K562 (cell line): ENCODE results near the gene MOGAT2. TPM values are rescaled to one million over a fixed set of nuclear protein-coding genes. Genes with fewer than 3 reads are reported as not detected.
"Not testable (repeated sequence)": the region's sequence is repeated elsewhere in the genome, so short reads cannot be mapped to it uniquely, and the experiment has no call there.

Experiments
- ATAC-seq: fragments of 200-7000 bp; cut with Tn5 transposase; 3 replicates; pipeline ENCODE4 v1.9.1; 2020; ENCODE audit warnings: moderate library complexity
- BruUV-seq: library from RNA; stranded (reverse); fragments of 400-500 nt; replicated peaks from 2 replicates; lab custom pipeline; 2021; lab: Mats Ljungman, UMichigan
- CTCF ChIA-PET: fragments of 300-600 bp; formaldehyde crosslinking; extraction: SDS; loops from one replicate; lab custom pipeline; 2021; ENCODE audit warnings: low intra/inter-chr PET ratio; lab: Yijun Ruan, JAX
- POLR2A ChIA-PET: fragments of 300-600, 350-650 bp; sonication (Branson Sonifier 250); formaldehyde crosslinking; extraction: SDS; loops from one replicate; lab custom pipeline; 2021; ENCODE audit warnings: antibody characterized with exemption, inconsistent platforms; lab: Yijun Ruan, JAX
- DNase-seq, 4 experiments: peaks; one replicate each; pipeline versions ENCODE4 v3.0.0 to v3.0.0-alpha.2; 2011 to 2018; ENCODE audit warnings: low spot score in 3 of 4, mixed read lengths in 3 of 4; ENCODE audit errors: extremely low read depth in 1 of 4
- FAIRE-seq: peaks from 2 replicates; lab custom pipeline; 2011; peaks lifted over from hg19 to GRCh38; lab: Jason Lieb, UNC
- H2AFZ ChIP-seq: 2 replicates; pipeline ENCODE4 v1.6.0; 2011; ENCODE audit warnings: low read depth, low read length, control low read depth, inconsistent platforms
- H3K27ac ChIP-seq: fragments of 200-600 bp; 3 replicates; pipeline ENCODE4 v1.8.0; 2011; ENCODE audit warnings: low read depth, mild to moderate bottlenecking, control low read depth, inconsistent platforms, low read length, moderate library complexity, mixed read lengths; ENCODE audit errors: extremely low read depth
- H3K27me3 ChIP-seq, 2 experiments: fragments of 300-600 bp in 1 of 2; 2 replicates in 1 of 2; 3 replicates in 1 of 2; pipeline versions ENCODE4 v1.6.0 to v1.8.0; 2011; ENCODE audit warnings: inconsistent platforms in 2 of 2, low read length in 2 of 2, mild to moderate bottlenecking in 1 of 2, mixed read lengths in 1 of 2, moderate library complexity in 1 of 2; ENCODE audit not compliant: control insufficient read depth in 2 of 2, insufficient read depth in 2 of 2
- H3K36me3 ChIP-seq: fragments of 300-600 bp; 3 replicates; pipeline ENCODE4 v1.8.0; 2011; ENCODE audit warnings: mild to moderate bottlenecking, low read length, inconsistent platforms; ENCODE audit not compliant: control insufficient read depth, insufficient read depth
- H3K4me1 ChIP-seq, 2 experiments: fragments of 200-600 bp in 1 of 2; replicated peaks in 1 of 2; 2 replicates in 1 of 2; 3 replicates in 1 of 2; pipeline versions ENCODE4 v1.5.1 to v1.8.0; 2011; ENCODE audit warnings: inconsistent platforms in 2 of 2, low read length in 2 of 2, mild to moderate bottlenecking in 1 of 2, mixed read lengths in 1 of 2, moderate library complexity in 1 of 2; ENCODE audit not compliant: control insufficient read depth in 2 of 2, insufficient read depth in 2 of 2
- H3K4me2 ChIP-seq: 2 replicates; pipeline ENCODE4 v1.6.1; 2011; ENCODE audit warnings: low read length, control low read depth, inconsistent platforms, mixed read lengths; ENCODE audit not compliant: insufficient read depth
- H3K4me3 ChIP-seq: fragments of 200-600 bp; sonication (generic), shearing (Covaris generic); 2 replicates; pipeline ENCODE4 v1.5.1; 2016; ENCODE audit warnings: control low read depth, inconsistent platforms
- H3K79me2 ChIP-seq: fragments of 200-600 bp; 3 replicates; pipeline ENCODE4 v1.8.0; 2011; ENCODE audit warnings: low read length, inconsistent platforms; ENCODE audit not compliant: control insufficient read depth, insufficient read depth
- H3K9ac ChIP-seq, 2 experiments: 2 replicates each; pipeline versions ENCODE4 v1.6.0 to v1.6.1; 2011; ENCODE audit warnings: low read depth in 2 of 2, low read length in 2 of 2, control low read depth in 1 of 2, inconsistent platforms in 1 of 2, mild to moderate bottlenecking in 1 of 2, mixed read lengths in 1 of 2; ENCODE audit not compliant: insufficient read depth in 1 of 2
- H3K9me1 ChIP-seq: one replicate; pipeline ENCODE4 v1.6.0; 2011; ENCODE audit warnings: inconsistent platforms, mild to moderate bottlenecking, low read length, moderate library complexity; ENCODE audit not compliant: control insufficient read depth, insufficient read depth
- H3K9me3 ChIP-seq: replicated peaks from 2 replicates; pipeline ENCODE4 v1.5.1; 2011; ENCODE audit warnings: low read depth, low read length, inconsistent platforms; ENCODE audit not compliant: control insufficient read depth, insufficient read depth
- H4K20me1 ChIP-seq: replicated peaks from 2 replicates; pipeline ENCODE4 v1.6.1; 2011; ENCODE audit warnings: low read length, inconsistent platforms, mixed read lengths; ENCODE audit not compliant: control insufficient read depth, insufficient read depth
- ARID1B ChIP-seq: fragments of 450-650 bp; IDR thresholded peaks from 2 replicates; pipeline ENCODE4 v1.6.1; 2016; ENCODE audit warnings: antibody characterized with exemption, mild to moderate bottlenecking, inconsistent platforms
- ATF7 ChIP-seq: fragments of 450-650 bp; IDR thresholded peaks from 2 replicates; pipeline ENCODE4 v1.7.1; 2014; ENCODE audit warnings: mild to moderate bottlenecking, moderate library complexity
- CTBP1 ChIP-seq: fragments of 450-650 bp; IDR thresholded peaks from 2 replicates; pipeline ENCODE4 v1.6.1; 2016; ENCODE audit warnings: borderline replicate concordance
- EGR1 ChIP-seq: fragments of 450-650 bp; conservative IDR thresholded peaks from 2 replicates; pipeline ENCODE4 v1.6.1; 2017; ENCODE audit warnings: mild to moderate bottlenecking
- EP400 ChIP-seq: fragments of 450-650 bp; IDR thresholded peaks from 2 replicates; pipeline ENCODE4 v1.6.1; 2017; ENCODE audit warnings: antibody characterized with exemption, mild to moderate bottlenecking, moderate library complexity
- FOXA3 ChIP-seq, 2 experiments: fragments of 450-650 bp in 1 of 2; sonication (generic) in 1 of 2; formaldehyde crosslinking; IDR thresholded peaks in 1 of 2; conservative IDR thresholded peaks in 1 of 2; 2 replicates each; pipeline versions ENCODE4 v1.4.0 to v1.8.0; 2020 to 2022; ENCODE audit warnings: mild to moderate bottlenecking in 2 of 2, missing genetic modification reagents in 1 of 2
- FOXK2 ChIP-seq, 2 experiments: fragments of 450-650 bp; IDR thresholded peaks in 1 of 2; conservative IDR thresholded peaks in 1 of 2; 2 replicates each; pipeline ENCODE4 v1.6.1; 2016; ENCODE audit warnings: low read depth in 2 of 2, mild to moderate bottlenecking in 1 of 2
- MAZ ChIP-seq, 2 experiments: fragments of 450-650 bp in 1 of 2; sonication (generic) in 1 of 2; formaldehyde crosslinking; IDR thresholded peaks in 1 of 2; conservative IDR thresholded peaks in 1 of 2; 2 replicates each; pipeline versions ENCODE4 v1.4.0 to v1.5.0; 2020; ENCODE audit warnings: mild to moderate bottlenecking in 1 of 2, missing genetic modification reagents in 1 of 2
- MTA3 ChIP-seq: fragments of 450-650 bp; formaldehyde crosslinking; IDR thresholded peaks from 2 replicates; pipeline ENCODE4 v1.6.1; 2017; ENCODE audit warnings: mild to moderate bottlenecking, borderline replicate concordance
- NFRKB ChIP-seq: fragments of 450-650 bp; IDR thresholded peaks from 2 replicates; pipeline ENCODE4 v1.6.1; 2016; ENCODE audit warnings: low read depth
- NR2C1 ChIP-seq, 2 experiments: fragments of 450-650 bp; IDR thresholded peaks; 2 replicates each; pipeline ENCODE4 v1.6.1; 2017; ENCODE audit warnings: mild to moderate bottlenecking in 2 of 2, antibody characterized with exemption in 1 of 2, inconsistent platforms in 1 of 2, missing compliant biosample characterization in 1 of 2, missing genetic modification characterization in 1 of 2
- SMAD4 ChIP-seq: fragments of 250-450 bp; sonication (Bioruptor Pico); conservative IDR thresholded peaks from 2 replicates; pipeline ENCODE4 v1.8.0; 2021; ENCODE audit warnings: inconsistent platforms, mild to moderate bottlenecking, moderate library complexity
- SMARCE1 ChIP-seq: fragments of 450-650 bp; IDR thresholded peaks from 2 replicates; pipeline ENCODE4 v1.7.1; 2016; ENCODE audit warnings: mild to moderate bottlenecking
- SUPT5H ChIP-seq: fragments of 450-650 bp; IDR thresholded peaks from 2 replicates; pipeline ENCODE4 v1.6.1; 2016
- TAF7 ChIP-seq: fragments of 450-650 bp; IDR thresholded peaks from 2 replicates; pipeline ENCODE4 v1.6.1; 2016; ENCODE audit warnings: missing genetic modification characterization, missing compliant biosample characterization
- TRIM24 ChIP-seq, 2 experiments: fragments of 450-650 bp; IDR thresholded peaks; 2 replicates each; pipeline ENCODE4 v1.6.1; 2016
- WGBS: fragments of 100-300 bp; shearing (Covaris generic); methylation state at CpG from one replicate; pipeline ENCODE4 v1.1.6; 2016; ENCODE audit warnings: low coverage, mixed read lengths; ENCODE audit not compliant: insufficient coverage; ENCODE audit errors: missing lambda C conversion rate; 5-methylcytosine and 5-hydroxymethylcytosine counted together
- in situ Hi-C: fragments of 300-500 bp; cut with MboI; formaldehyde crosslinking; loops from 4 replicates; pipeline ENCODE4 v1.15.0; 2018; ENCODE audit warnings: inconsistent platforms, mixed read lengths
- intact Hi-C: fragments of 100-400 bp; cut with micrococcal nuclease; formaldehyde crosslinking; loops from 2 replicates; pipeline ENCODE4 v1.14.2; 2022
- polyA plus RNA-seq, 8 experiments: library from polyadenylated mRNA; depleted of rRNA in 4 of 8; stranded (reverse) in 5 of 8; unstranded in 3 of 8; fragments of >200 nt; fragmentation: Nextera tagmentation in 2 of 8; fragmentation: Illumina TruSeq in 1 of 8; extraction: Ambion mirVana in 2 of 8; extraction: Trizol in 1 of 8; gene quantifications; 2 replicates each; pipeline versions ENCODE4 v1.2.1 to v1.2.3, GENCODE V29; 2011 to 2014; ENCODE audit warnings: inconsistent platforms in 1 of 8, missing spikeins in 1 of 8
- total RNA-seq, 7 experiments: library from RNA; depleted of rRNA in 6 of 7; stranded (reverse); fragments of >200 nt in 6 of 7; fragmentation: Illumina TruSeq in 2 of 7; extraction: Trizol in 2 of 7; gene quantifications; 2 replicates each; pipeline versions ENCODE4 v1.2.1 to v1.2.3, GENCODE V29; 2011 to 2021; ENCODE audit warnings: low replicate concordance in 1 of 7
- TF ChIP-seq, protein P1 (sequence below), 2 experiments: fragments of 450-650 bp; IDR thresholded peaks; 2 replicates each; pipeline ENCODE4 v1.6.1; 2016
- TF ChIP-seq, protein P2 (sequence below): fragments of 450-650 bp; IDR thresholded peaks from 2 replicates; pipeline ENCODE4 v1.6.1; 2016; ENCODE audit warnings: mild to moderate bottlenecking
- TF ChIP-seq, protein P3 (sequence below): sonication (generic); formaldehyde crosslinking; IDR thresholded peaks from 2 replicates; pipeline ENCODE4 v1.9.0; 2022; ENCODE audit warnings: mild to moderate bottlenecking, missing genetic modification reagents

The MOGAT2 gene
- total and polyA plus RNA-seq, 9 of the 15 experiments (the other 6 are each of a cell fraction or from before 2014, with no cell fraction given): 0.09 TPM; not detected in 7

DNA sequence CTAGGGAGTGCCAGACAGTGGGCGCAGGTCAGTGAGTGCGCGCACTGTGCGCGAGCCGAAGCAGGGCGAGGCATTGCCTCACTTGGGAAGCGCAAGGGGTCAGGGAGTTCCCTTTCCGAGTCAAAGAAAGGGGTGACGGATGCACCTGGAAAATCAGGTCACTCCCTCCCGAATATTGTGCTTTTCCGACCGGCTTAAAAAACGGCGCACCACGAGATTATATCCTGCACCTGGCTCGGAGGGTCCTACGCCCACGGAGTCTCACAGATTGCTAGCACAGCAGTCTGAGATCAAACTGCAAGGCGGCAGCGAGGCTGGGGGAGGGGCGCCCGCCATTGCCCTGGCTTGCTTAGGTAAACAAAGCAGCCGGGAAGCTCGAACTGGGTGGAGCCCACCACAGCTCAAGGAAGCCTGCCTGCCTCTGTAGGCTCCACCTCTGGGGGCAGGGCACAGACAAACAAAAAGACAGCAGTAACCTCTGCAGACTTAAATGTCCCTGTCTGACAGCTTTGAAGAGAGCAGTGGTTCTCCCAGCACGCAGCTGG, 31.2 kb downstream of the MOGAT2 start:
- H3K9me3 ChIP-seq; H3K4me1 ChIP-seq; H3K27ac ChIP-seq; H4K20me1 ChIP-seq; intact Hi-C loops; POLR2A ChIA-PET; in situ Hi-C loops; H3K36me3 ChIP-seq; H3K4me2 ChIP-seq; ATAC-seq; H3K27me3 ChIP-seq; FAIRE-seq; H3K9ac ChIP-seq; H3K79me2 ChIP-seq; DNase-seq; H3K4me3 ChIP-seq; BruUV-seq; H3K9me1 ChIP-seq; CTCF ChIA-PET; TF ChIP-seq NR2C1 (IDR thresholded peaks at IDR 0.05): not testable (repeated sequence)
- H2AFZ ChIP-seq: peak overlapping the region; percentile 73; the same call in 1 of the 2 replicates
- 9% methylated on average over 11 of the region's 26 CpGs for WGBS
- TF ChIP-seq CTBP1 (0 out of 2 replicates have a peak, but pooled peaks have one; percentile 30), ARID1B (0 out of 2 replicates have a peak, but pooled peaks have one; percentile 27), FOXK2 (conservative IDR thresholded peaks at IDR 0.05 in 1 of 2, IDR thresholded peaks at IDR 0.05 in 1 of 2; ENCODE audit: low read depth in 2 of 2) (peak; percentile 84 to 86; a peak in 3 of 4 replicates), TRIM24 (IDR thresholded peaks at IDR 0.05) (peak in 1 of 2 experiments; percentile 22; a peak in 1 of 4 replicates), NFRKB (peak; percentile 81), TAF7 (0 out of 2 replicates have a peak, but pooled peaks have one; percentile 17), FOXA3 (CRISPR knock-in tag; conservative IDR thresholded peaks at IDR 0.05 in 1 of 2, IDR thresholded peaks at IDR 0.05 in 1 of 2) (peak; percentile 86 to 88), SMAD4 (peak; percentile 56), SUPT5H (0 out of 2 replicates have a peak, but pooled peaks have one; percentile 37), EGR1 (peak; percentile 47; the same call in 1 of the 2 replicates), SMARCE1 (peak; percentile 22; the same call in 1 of the 2 replicates), MAZ (CRISPR knock-in tag; conservative IDR thresholded peaks at IDR 0.05 in 1 of 2, IDR thresholded peaks at IDR 0.05 in 1 of 2) (0 out of 4 replicates have a peak, but pooled peaks of 1 of the 2 experiments have one; percentile 29), EP400 (peak; percentile 47), ATF7 (0 out of 2 replicates have a peak, but pooled peaks have one; percentile 15), NR2C1 (tag; IDR thresholded peaks at IDR 0.05) (0 out of 2 replicates have a peak, but pooled peaks have one; percentile 29), MTA3 (0 out of 2 replicates have a peak, but pooled peaks have one; percentile 30)
- TF ChIP-seq, protein P1, sequence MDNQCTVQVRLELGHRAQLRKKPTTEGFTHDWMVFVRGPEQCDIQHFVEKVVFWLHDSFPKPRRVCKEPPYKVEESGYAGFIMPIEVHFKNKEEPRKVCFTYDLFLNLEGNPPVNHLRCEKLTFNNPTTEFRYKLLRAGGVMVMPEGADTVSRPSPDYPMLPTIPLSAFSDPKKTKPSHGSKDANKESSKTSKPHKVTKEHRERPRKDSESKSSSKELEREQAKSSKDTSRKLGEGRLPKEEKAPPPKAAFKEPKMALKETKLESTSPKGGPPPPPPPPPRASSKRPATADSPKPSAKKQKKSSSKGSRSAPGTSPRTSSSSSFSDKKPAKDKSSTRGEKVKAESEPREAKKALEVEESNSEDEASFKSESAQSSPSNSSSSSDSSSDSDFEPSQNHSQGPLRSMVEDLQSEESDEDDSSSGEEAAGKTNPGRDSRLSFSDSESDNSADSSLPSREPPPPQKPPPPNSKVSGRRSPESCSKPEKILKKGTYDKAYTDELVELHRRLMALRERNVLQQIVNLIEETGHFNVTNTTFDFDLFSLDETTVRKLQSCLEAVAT (IDR thresholded peaks at IDR 0.05): 0 out of 4 replicates have a peak, but pooled peaks of 1 of the 2 experiments have one; percentile 10
- TF ChIP-seq, protein P2, sequence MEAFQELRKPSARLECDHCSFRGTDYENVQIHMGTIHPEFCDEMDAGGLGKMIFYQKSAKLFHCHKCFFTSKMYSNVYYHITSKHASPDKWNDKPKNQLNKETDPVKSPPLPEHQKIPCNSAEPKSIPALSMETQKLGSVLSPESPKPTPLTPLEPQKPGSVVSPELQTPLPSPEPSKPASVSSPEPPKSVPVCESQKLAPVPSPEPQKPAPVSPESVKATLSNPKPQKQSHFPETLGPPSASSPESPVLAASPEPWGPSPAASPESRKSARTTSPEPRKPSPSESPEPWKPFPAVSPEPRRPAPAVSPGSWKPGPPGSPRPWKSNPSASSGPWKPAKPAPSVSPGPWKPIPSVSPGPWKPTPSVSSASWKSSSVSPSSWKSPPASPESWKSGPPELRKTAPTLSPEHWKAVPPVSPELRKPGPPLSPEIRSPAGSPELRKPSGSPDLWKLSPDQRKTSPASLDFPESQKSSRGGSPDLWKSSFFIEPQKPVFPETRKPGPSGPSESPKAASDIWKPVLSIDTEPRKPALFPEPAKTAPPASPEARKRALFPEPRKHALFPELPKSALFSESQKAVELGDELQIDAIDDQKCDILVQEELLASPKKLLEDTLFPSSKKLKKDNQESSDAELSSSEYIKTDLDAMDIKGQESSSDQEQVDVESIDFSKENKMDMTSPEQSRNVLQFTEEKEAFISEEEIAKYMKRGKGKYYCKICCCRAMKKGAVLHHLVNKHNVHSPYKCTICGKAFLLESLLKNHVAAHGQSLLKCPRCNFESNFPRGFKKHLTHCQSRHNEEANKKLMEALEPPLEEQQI: 0 out of 2 replicates have a peak, but pooled peaks have one; percentile 6
- TF ChIP-seq, protein P3, sequence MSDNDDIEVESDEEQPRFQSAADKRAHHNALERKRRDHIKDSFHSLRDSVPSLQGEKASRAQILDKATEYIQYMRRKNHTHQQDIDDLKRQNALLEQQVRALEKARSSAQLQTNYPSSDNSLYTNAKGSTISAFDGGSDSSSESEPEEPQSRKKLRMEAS (CRISPR knock-in tag): 0 out of 2 replicates have a peak, but pooled peaks have one; percentile 20
